Skeletal muscle cell (primary cell): ENCODE data around the gene FRS3.
"Not testable (repeated sequence)": the region's sequence is repeated elsewhere in the genome, so short reads cannot be mapped to it uniquely, and the experiment has no call there.

Experiments used
- DNase-seq: peaks from one replicate; pipeline ENCODE4 v3.0.0-alpha.2; 2010; ENCODE audit warnings: low read depth
- H3K4me3 ChIP-seq: 2 replicates; pipeline ENCODE4 v1.5.1; 2011; ENCODE audit warnings: low read depth, mild to moderate bottlenecking, control low read depth, low read length, moderate library complexity

The FRS3 gene

GRCh38 chr6:41779788-41780550 lies at the start of gene FRS3:
Gene FRS3 (minus strand): TSS chr6:41779900. CDS start chr6:41776987, 2,913 bp downstream.
- DNase-seq = peak; percentile 73
- H3K4me3 ChIP-seq = peak within 1 kb of the TSS; percentile 62

- DNase-seq = no peak
- H3K4me3 ChIP-seq = no peak overlapping the region
Measured at GRCh38 chr6:41826343-41827022, 46.8 kb upstream of the FRS3 start.

- no peak overlapping the region for H3K4me3 ChIP-seq
- DNase-seq = no peak
Measured at GRCh38 chr6:41824571-41825569, 45.2 kb upstream of the FRS3 start.

- no peak for DNase-seq
- no peak overlapping the region for H3K4me3 ChIP-seq
Measured at GRCh38 chr6:41823178-41823577, 43.5 kb upstream of the FRS3 start.

GRCh38 chr6:41822021-41822420 lies 42.3 kb upstream of the FRS3 start:
- no peak for DNase-seq
- no peak overlapping the region for H3K4me3 ChIP-seq

GRCh38 chr6:41821266-41821665 lies 41.6 kb upstream of the FRS3 start:
- H3K4me3 ChIP-seq = no peak overlapping the region
- no peak for DNase-seq

GRCh38 chr6:41818271-41819054 lies 38.8 kb upstream of the FRS3 start:
- no peak for DNase-seq
- no peak overlapping the region for H3K4me3 ChIP-seq

GRCh38 chr6:41815587-41815986 lies 35.9 kb upstream of the FRS3 start:
- no peak overlapping the region for H3K4me3 ChIP-seq
- no peak for DNase-seq

- DNase-seq = no peak
- no peak overlapping the region for H3K4me3 ChIP-seq
Measured at GRCh38 chr6:41814629-41815028, 34.9 kb upstream of the FRS3 start.

GRCh38 chr6:41813956-41814355 lies 34.3 kb upstream of the FRS3 start:
- DNase-seq = no peak
- no peak overlapping the region for H3K4me3 ChIP-seq

- no peak for DNase-seq
- H3K4me3 ChIP-seq = no peak overlapping the region
Measured at GRCh38 chr6:41813469-41813868, 33.8 kb upstream of the FRS3 start.

- not testable (repeated sequence) for DNase-seq, H3K4me3 ChIP-seq
Measured at GRCh38 chr6:41811946-41812345, 32.2 kb upstream of the FRS3 start.

- H3K4me3 ChIP-seq = no peak overlapping the region
- no peak for DNase-seq
Measured at GRCh38 chr6:41811095-41811494, 31.4 kb upstream of the FRS3 start.

- no peak for DNase-seq
- no peak overlapping the region for H3K4me3 ChIP-seq
Measured at GRCh38 chr6:41805830-41806774, 26.4 kb upstream of the FRS3 start.

- no peak for DNase-seq
- no peak overlapping the region for H3K4me3 ChIP-seq
Measured at GRCh38 chr6:41801380-41801779, 21.7 kb upstream of the FRS3 start.

- no peak overlapping the region for H3K4me3 ChIP-seq
- DNase-seq = no peak
Measured at GRCh38 chr6:41799559-41799911, 19.8 kb upstream of the FRS3 start.

- DNase-seq = no peak
- H3K4me3 ChIP-seq = no peak overlapping the region
Measured at GRCh38 chr6:41798901-41799558, 19.3 kb upstream of the FRS3 start.

- no peak for DNase-seq
- H3K4me3 ChIP-seq = no peak overlapping the region
Measured at GRCh38 chr6:41796474-41796873, 16.8 kb upstream of the FRS3 start.
